ENCODE data around the gene CHMP4B.

GRCh38 chr20:33803921-33804337 lies 7.2 kb upstream of the CHMP4B start:
- TF ChIP-seq SNAI2 (CRISPR knock-in tag; IDR thresholded peaks at IDR 0.05) (0 out of 2 replicates have a peak, but pooled peaks have one; percentile 39), TOX (CRISPR knock-in tag; IDR thresholded peaks at IDR 0.05; ENCODE audit: borderline replicate concordance) (0 out of 2 replicates have a peak, but pooled peaks have one; percentile 37), ARNTL (CRISPR knock-in tag; IDR thresholded peaks at IDR 0.05; ENCODE audit: borderline replicate concordance, low read depth) (no peak), RARB (CRISPR knock-in tag; IDR thresholded peaks at IDR 0.05) (no peak), ZFP30 (CRISPR knock-in tag; IDR thresholded peaks at IDR 0.05) (no peak), ESRRG (CRISPR knock-in tag; IDR thresholded peaks at IDR 0.05) (no peak), GLIS3 (CRISPR knock-in tag; IDR thresholded peaks at IDR 0.05) (no peak), ZNF565 (CRISPR knock-in tag; conservative IDR thresholded peaks at IDR 0.05; ENCODE audit: low read depth) (no peak), PPARA (CRISPR knock-in tag; IDR thresholded peaks at IDR 0.05; ENCODE audit: borderline replicate concordance) (no peak), ZFP3 (CRISPR knock-in tag; IDR thresholded peaks at IDR 0.05) (no peak)
- TF ChIP-seq, protein P1, sequence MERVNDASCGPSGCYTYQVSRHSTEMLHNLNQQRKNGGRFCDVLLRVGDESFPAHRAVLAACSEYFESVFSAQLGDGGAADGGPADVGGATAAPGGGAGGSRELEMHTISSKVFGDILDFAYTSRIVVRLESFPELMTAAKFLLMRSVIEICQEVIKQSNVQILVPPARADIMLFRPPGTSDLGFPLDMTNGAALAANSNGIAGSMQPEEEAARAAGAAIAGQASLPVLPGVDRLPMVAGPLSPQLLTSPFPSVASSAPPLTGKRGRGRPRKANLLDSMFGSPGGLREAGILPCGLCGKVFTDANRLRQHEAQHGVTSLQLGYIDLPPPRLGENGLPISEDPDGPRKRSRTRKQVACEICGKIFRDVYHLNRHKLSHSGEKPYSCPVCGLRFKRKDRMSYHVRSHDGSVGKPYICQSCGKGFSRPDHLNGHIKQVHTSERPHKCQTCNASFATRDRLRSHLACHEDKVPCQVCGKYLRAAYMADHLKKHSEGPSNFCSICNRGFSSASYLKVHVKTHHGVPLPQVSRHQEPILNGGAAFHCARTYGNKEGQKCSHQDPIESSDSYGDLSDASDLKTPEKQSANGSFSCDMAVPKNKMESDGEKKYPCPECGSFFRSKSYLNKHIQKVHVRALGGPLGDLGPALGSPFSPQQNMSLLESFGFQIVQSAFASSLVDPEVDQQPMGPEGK (CRISPR knock-in tag; IDR thresholded peaks at IDR 0.05; ENCODE audit: borderline replicate concordance): no peak
